UCSD-AML1 (cell line): Measurements from ENCODE around the gene CKS1B.

Experiments
- DNase-seq: peaks from one replicate; lab custom pipeline; 2025; ENCODE audit not compliant: unreplicated experiment; lab: John Stamatoyannopoulos, UW

CKS1B gene

GRCh38 chr1:155000726-155001424 lies 26.4 kb downstream of the CKS1B start:
- DNase-seq: peak; percentile 93

GRCh38 chr1:155001425-155001674 lies 26.9 kb downstream of the CKS1B start:
- no peak for DNase-seq

GRCh38 chr1:155001675-155002463 lies 27.4 kb downstream of the CKS1B start:
- peak; percentile 99 for DNase-seq

GRCh38 chr1:155002464-155003226 lies 28.2 kb downstream of the CKS1B start, which contains the start of gene ZBTB7B:
ZBTB7B (plus strand) TSS chr1:155002802; CDS start chr1:155014661, 11,859 bp downstream.
- peak; percentile 51 for DNase-seq

- peak; percentile 51 for DNase-seq
These were observed 28.8 kb downstream of the CKS1B start for GRCh38 chr1:155003227-155003765.

GRCh38 chr1:155003766-155004351 lies 29.4 kb downstream of the CKS1B start:
- peak; percentile 60 for DNase-seq

- no peak for DNase-seq
These were observed 30.0 kb downstream of the CKS1B start for GRCh38 chr1:155004352-155005075.

GRCh38 chr1:155005076-155006011 lies 30.9 kb downstream of the CKS1B start:
- no peak for DNase-seq

- DNase-seq: peak; percentile 54
These were observed 32.2 kb downstream of the CKS1B start for GRCh38 chr1:155006601-155007101.

- DNase-seq: no peak
These were observed 32.9 kb downstream of the CKS1B start for GRCh38 chr1:155007251-155007828.

- DNase-seq: peak; percentile 52
These were observed 33.8 kb downstream of the CKS1B start for GRCh38 chr1:155008015-155008941.

GRCh38 chr1:155009221-155009711 lies 34.8 kb downstream of the CKS1B start:
- DNase-seq: no peak

GRCh38 chr1:155009742-155010141 lies 35.3 kb downstream of the CKS1B start:
- no peak for DNase-seq

- DNase-seq: peak; percentile 57
These were observed 35.9 kb downstream of the CKS1B start for GRCh38 chr1:155010211-155010918.

GRCh38 chr1:155011004-155011416 lies 36.5 kb downstream of the CKS1B start:
- DNase-seq: no peak

- DNase-seq: no peak
These were observed 37.0 kb downstream of the CKS1B start for GRCh38 chr1:155011437-155012025.
